HG02970 (cell line): ENCODE measurements around the gene HSPG2.

ENCODE experiments used
- ATAC-seq: cut with Tn5 transposase; IDR thresholded peaks from one replicate; pipeline ENCODE4 v1.9.1; 2021; ENCODE audit warnings: mild to moderate bottlenecking, moderate library complexity, moderate number of reproducible peaks; ENCODE audit not compliant: unreplicated experiment, low FRiP score

Gene HSPG2

GRCh38 chr1:21901473-21901847 is 35.6 kb downstream of the HSPG2 start:
- no peak for ATAC-seq

- no peak for ATAC-seq
These were observed 36.2 kb downstream of the HSPG2 start for GRCh38 chr1:21900766-21901472.

- no peak for ATAC-seq
These were observed 37.1 kb downstream of the HSPG2 start for GRCh38 chr1:21899987-21900386.

DNA sequence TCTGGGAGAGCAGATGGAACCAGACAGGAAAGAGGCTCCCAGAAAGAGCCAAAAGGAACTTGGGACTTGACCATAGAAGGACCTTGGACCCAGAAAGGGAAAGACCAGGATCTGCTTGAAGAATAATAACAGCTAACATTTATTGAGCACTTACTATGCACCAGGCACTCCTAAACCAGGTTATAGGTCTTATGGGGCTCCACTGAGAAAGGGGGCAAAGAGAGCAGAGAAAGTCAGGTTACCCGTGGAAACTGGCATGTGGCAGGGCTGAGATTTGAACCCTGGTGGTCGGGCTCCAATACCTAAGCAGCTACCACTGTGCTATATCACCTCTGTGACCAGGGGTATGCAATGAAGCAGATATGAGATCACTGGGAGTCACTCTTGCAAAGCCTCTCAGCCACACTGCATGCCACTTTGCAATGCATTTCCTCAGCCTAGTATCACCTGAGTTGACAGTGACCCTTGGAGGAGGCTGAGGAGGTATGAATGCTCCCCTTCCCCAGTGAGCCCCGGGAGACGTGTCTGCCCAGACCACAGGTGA is 37.8 kb downstream of the HSPG2 start:
- ATAC-seq, result no peak

GRCh38 chr1:21898326-21899200 is 38.5 kb downstream of the HSPG2 start:
- no peak for ATAC-seq

DNA sequence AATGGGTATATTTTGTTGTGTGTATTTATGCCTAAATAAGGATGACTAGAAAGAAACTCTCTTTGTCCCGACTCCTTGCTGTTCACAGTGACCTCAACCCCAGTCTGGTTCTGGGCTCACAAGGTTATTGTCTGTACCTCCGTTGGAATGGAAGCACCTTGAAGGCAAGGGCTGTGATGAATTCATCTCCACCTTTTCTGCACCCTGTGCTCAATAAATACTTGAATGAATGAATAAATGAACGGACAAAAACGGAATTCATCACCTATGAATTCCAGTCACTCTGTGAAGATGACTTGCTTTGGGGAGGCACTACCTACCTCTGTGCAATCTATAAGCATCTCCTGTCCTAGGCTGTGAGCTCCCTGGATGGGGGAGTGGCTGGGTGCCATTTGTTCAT is 39.3 kb downstream of the HSPG2 start:
- no peak for ATAC-seq

DNA sequence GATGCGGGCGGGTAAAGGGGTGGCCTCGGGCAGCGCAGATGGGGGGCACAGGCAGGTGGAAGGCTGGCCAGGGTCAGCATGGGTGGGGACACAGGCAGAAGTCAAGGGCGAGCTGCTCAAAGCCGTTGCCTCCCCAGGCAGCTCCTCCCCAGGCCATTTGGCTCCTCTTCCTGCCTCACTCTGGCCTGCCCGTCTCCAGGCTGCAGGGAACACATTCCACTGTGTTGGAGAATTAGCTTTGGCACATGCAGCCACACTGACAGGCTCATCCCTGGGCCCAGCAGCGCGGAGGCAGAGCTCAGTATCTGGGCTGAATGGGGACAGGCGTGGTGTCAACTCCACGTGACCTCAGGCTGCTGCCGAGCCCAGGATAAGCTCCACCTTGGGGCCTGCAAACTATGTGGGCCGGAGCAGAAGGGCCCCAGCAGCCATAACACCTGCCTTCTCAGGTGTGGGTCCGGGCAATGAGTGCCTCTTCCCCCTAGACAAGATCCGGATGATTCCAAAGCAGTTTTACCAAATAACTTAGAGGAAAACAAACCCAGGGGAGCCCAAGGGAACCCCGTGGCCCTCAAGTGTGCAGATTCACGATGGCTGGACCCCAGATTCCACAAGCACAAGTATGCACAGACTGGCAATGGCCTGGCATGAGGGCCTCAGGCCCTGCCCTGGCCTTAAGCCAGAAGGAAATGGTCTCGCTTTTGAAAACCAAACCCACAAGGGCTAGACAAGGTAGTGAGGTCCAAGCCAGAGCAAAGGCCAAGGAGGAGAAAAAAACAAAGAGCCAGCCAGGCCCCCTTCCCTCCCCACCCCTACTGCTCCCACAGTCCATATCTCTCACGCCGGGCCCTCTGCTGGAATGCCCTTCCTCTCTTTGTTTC is 40.2 kb downstream of the HSPG2 start:
- ATAC-seq, result no peak

DNA sequence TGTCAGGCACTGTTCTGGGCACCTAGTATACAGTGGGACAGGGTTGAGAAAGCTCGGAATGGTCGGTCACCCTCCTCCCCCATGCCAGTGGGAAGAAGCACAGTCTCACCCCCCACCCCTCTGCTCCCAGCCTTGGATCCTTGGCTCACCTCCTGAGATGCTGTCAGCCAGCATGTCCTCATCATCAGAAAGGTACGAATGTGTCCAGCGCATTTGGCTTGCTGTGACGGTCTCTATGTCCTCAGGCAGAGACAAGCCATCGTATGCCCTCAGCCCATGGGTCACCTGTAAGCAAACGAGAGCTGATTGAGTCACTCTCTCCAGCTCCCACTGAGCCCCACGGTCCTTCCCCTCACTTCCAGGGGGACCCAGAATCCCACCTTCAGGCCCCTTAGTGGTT is 41.1 kb downstream of the HSPG2 start:
- no peak for ATAC-seq

DNA sequence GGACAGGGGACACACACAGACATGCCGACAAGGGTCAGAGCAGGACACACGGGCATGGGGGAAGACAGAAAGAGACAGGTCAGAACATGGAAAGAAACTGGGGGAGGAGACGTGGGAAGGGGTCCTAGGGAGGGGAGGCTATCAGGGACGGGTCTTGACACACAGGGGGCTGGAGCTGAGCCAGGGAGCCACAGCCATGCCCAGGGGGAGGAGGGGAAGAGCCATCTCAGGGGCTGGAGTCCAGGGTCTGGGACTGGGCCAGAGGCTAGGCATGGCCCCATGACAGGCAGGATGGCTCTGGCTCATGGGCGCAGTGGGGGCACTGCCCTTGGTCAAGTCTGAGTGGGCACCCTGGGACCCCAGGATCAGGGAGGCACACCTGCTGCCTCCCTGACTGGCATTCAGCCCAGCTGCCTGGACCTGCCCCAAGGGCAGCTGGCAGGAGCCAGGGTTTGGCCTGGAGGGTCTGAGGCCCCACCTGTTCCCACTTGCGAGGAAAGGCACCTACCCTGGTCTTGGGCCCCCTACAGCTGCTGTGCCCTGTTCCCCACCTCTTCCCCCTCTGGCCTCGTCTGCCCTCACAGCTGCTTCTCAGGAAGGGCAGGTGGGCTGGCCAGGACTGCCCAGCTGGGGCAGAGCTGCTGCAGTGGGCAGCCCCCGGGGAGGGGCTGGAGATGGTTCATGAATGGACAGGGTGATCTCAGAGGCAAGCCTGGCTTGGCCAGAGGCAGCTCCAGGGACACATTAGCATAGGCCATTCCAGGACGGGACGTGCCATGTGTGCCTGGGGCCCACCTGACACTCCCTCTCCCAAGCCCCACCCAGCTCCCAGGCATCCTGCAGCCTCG is 42.9 kb downstream of the HSPG2 start:
- no peak for ATAC-seq

GRCh38 chr1:21893046-21893805 is 43.9 kb downstream of the HSPG2 start:
- no peak for ATAC-seq

DNA sequence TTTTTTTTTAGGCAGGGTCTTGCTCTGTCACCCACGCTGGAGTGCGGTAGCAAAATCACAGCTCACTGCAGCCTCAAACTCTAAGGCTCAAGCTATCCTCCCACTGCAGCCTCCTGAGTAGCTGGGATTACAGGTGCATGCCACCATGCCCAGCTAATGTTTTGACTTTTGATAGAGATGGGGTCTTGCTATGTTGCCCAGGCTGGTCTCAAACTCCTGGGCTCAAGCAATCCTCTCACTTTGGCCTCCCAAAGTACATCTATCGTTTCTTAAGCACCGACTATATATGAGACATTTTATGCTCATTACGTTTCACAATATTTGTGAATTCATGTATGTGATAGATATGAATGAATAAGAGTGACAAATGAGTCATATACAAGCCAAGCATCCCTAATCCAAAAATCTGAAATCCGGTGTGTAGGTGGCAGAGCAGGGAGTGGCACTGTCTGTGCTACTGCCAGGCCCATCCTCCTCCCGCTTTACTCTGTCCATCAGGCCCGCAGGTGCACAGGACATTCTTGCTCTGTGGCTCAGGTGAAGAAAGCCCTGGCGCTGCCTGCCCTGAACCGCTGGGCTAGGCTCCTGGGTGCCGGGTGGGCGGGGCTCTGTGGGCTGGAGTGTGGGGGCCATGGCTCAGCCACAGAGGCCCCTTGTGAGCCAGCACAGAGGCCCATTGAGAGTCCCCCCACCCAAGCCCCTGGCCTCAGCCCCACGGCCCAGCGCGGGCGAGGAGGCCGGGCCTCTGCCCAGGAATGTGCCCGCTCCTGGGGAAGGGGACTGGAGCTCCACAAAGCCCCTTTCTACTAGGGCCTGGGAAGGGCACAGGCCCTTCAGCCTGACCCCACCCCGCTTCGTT is 45.3 kb downstream of the HSPG2 start:
- ATAC-seq, result no peak

DNA sequence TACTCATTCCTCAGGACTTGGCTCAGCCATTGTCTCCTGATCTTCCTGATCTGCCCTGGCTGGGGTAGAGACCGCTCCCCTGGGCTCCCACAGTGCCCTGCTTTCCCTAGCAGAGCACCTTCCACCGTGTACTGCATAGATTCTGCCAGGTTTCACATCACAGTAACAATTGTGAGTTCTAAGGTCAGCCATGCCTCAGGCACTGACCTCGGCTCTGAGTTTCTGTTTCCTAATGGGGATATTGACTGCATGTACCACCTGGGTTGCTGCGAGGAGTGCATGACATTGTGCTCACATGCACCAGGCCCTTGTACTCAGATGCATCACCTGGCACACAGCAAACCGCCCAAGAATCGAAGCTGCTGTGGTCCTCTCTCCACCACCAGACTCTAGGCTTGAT is 46.0 kb downstream of the HSPG2 start:
- no peak for ATAC-seq

DNA sequence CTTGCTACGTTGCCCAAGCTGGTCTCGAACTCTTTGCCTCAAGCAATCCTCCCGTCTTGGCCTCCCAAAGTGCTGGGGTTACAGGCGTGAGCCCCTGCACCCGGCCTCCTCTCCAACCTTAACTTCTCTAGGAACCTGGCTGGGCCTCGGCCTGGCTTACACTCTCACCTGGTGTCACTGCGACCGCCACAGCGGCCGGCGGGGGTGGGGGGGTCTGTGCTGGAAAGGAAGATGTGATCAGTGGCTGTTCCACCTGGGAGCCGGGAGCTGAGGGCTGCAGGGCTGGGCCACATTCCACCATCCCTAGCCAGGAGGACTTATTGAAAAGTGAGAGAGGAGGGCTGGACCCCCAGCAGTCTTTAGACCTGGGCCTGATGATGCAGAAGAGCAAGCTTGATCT is 48.6 kb downstream of the HSPG2 start:
- ATAC-seq, result no peak

DNA sequence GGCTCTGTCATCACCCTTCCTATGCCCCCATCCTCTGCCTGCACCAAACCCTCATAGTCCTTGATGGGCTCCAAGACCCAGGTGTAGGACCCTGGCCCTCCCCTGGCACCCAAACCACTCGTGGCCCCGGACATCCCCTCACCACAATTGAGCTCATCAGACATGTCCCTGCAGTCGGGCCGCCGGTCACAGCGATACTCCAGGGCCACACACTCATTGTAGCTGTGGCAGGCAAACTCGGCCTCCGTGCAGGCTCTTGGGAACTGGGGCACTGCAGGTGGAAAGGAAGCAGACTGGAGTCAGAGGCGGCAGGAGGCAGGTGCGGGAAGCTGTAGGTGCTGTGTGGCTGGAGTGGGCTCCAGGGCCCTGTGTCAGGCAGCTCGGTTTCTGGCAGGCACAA is 49.3 kb downstream of the HSPG2 start:
- ATAC-seq, result no peak

DNA sequence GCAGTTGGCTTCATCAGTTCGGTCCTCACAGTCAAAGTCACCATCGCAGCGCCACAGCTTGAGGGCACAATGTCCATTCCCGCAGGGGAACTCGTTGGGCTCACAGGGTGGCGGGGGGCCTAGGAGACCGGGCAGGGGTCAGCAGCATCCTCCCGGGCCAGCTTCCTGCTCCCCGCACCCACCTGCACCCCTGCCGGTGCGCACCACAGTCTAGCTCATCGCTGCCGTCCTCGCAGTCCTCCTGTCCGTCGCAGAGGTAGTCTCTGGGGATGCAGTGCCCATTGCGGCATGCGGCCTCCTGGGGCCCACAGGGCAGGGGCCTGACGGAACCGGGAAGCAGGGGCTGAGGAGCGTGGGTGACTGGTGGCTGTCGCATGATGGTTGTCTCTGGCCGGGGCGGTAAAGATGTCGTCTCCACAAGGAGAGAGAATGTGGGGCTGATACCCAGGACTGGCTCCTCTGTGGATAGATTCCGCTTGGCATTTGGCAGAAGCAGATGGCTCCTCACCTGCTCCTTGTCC is 49.8 kb downstream of the HSPG2 start:
- no peak for ATAC-seq

GRCh38 chr1:21886486-21887215 is 50.5 kb downstream of the HSPG2 start:
- no peak for ATAC-seq
